Measurements from ENCODE around the gene ATP6AP1.

The ATP6AP1 gene

GRCh38 chrX:154411981-154412340 is 16.5 kb upstream of the ATP6AP1 start:
- Histone ChIP-seq H3K36me3 (ENCODE audit: control insufficient read depth, insufficient read depth, low read length) (no peaks in the 10 kb centered on the region), H3K9ac (peak overlapping the region; percentile 67), H3K4me2 (ENCODE audit: low read length) (peak overlapping the region; percentile 54), H3K9me3 (ENCODE audit: control insufficient read depth, low read length) (no peaks in the 10 kb centered on the region), H3K27me3 (ENCODE audit: control insufficient read depth, insufficient read depth, low read length) (no peaks in the 10 kb centered on the region), H3K79me2 (no peaks in the 10 kb centered on the region), H3K27ac (peak overlapping the region; percentile 85), H3K4me3 (ENCODE audit: low read depth, low read length) (peak overlapping the region; percentile 68), H2AFZ (peak overlapping the region; percentile 89), H3K4me1 (peaks cover 2% of the 10 kb centered on the region)
- no peak for TF ChIP-seq CTCF (IDR thresholded peaks at IDR 0.05)

DNA sequence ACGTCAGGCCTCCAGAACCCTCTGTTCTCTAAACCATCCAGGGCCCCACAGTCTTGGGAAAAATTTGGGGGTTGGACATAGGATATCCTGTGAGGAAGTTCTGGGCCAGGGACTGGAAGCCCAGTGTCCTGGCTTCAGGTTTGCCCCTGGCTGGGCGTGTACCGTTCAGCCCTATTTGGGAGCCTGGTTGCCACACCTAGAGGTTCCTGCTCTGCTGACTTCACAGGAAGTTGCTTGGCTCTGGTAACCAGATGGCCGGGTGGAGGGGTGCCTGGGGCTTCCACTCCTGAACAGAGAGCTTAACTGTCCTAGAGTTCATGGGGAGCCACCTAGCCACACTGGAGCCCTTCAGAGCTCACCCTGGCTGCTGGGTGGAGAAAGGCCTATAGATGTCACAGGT is 16.0 kb upstream of the ATP6AP1 start:
- Histone ChIP-seq H3K27me3 (ENCODE audit: control insufficient read depth, insufficient read depth, low read length) (no peaks in the 10 kb centered on the region), H3K4me1 (peaks cover 2% of the 10 kb centered on the region), H3K79me2 (no peaks in the 10 kb centered on the region), H3K9ac (no peak overlapping the region), H2AFZ (no peak overlapping the region), H3K4me2 (ENCODE audit: low read length) (peak overlapping the region; percentile 54), H3K4me3 (ENCODE audit: low read depth, low read length) (peak overlapping the region; percentile 68), H3K9me3 (ENCODE audit: control insufficient read depth, low read length) (no peaks in the 10 kb centered on the region), H3K27ac (peak overlapping the region; percentile 85), H3K36me3 (ENCODE audit: control insufficient read depth, insufficient read depth, low read length) (no peaks in the 10 kb centered on the region)
- TF ChIP-seq CTCF (IDR thresholded peaks at IDR 0.05), result no peak

DNA sequence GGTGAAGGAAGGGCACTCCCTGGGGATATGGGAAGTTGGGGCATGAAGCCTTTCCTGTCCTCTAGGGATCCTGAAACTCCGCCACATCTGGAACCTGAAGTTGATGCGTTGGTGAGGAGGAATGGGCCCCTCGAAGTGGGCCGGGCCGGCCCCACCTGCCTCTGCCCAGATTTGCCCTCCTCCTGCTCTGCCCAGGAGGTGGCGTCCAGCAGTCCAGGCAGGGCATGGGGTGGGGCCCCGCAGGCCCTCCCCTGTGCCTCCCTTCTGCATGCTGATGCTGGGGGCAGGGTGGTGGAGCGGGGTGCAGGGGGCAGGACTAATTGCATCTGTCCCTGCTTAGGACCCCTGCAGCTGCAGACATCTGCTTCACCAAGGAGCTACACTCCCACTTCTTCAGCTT is 15.3 kb upstream of the ATP6AP1 start:
- no peak for TF ChIP-seq CTCF (IDR thresholded peaks at IDR 0.05)
- no peaks in the 10 kb centered on the region for H3K79me2 ChIP-seq

GRCh38 chrX:154417157-154417556 is 11.3 kb upstream of the ATP6AP1 start:
- no peak for TF ChIP-seq CTCF (IDR thresholded peaks at IDR 0.05)
- H3K4me2 ChIP-seq (ENCODE audit: low read length), result no peak overlapping the region
- no peaks in the 10 kb centered on the region for H3K36me3 ChIP-seq (ENCODE audit: control insufficient read depth, insufficient read depth, low read length)
- H3K4me3 ChIP-seq (ENCODE audit: low read depth, low read length), result no peak overlapping the region
- H3K9ac ChIP-seq, result no peak overlapping the region
- no peaks in the 10 kb centered on the region for H3K9me3 ChIP-seq (ENCODE audit: control insufficient read depth, low read length)
- no peaks in the 10 kb centered on the region for H3K79me2 ChIP-seq
- H3K4me1 ChIP-seq, result peaks cover 2% of the 10 kb centered on the region
- no peak overlapping the region for H3K27ac ChIP-seq
- no peak overlapping the region for H2AFZ ChIP-seq
- no peaks in the 10 kb centered on the region for H3K27me3 ChIP-seq (ENCODE audit: control insufficient read depth, insufficient read depth, low read length)

More for the DNA sequence above, 15.3 kb upstream of the ATP6AP1 start:
- H3K9me3 ChIP-seq (ENCODE audit: control insufficient read depth, low read length), result no peaks in the 10 kb centered on the region
- no peaks in the 10 kb centered on the region for H3K27me3 ChIP-seq (ENCODE audit: control insufficient read depth, insufficient read depth, low read length)
- peaks cover 2% of the 10 kb centered on the region for H3K4me1 ChIP-seq
- no peak overlapping the region for H3K4me2 ChIP-seq (ENCODE audit: low read length)
- H3K4me3 ChIP-seq (ENCODE audit: low read depth, low read length), result no peak overlapping the region
- H3K36me3 ChIP-seq (ENCODE audit: control insufficient read depth, insufficient read depth, low read length), result no peaks in the 10 kb centered on the region
- no peak overlapping the region for H3K9ac ChIP-seq
- no peak overlapping the region for H2AFZ ChIP-seq
- H3K27ac ChIP-seq, result no peak overlapping the region

DNA sequence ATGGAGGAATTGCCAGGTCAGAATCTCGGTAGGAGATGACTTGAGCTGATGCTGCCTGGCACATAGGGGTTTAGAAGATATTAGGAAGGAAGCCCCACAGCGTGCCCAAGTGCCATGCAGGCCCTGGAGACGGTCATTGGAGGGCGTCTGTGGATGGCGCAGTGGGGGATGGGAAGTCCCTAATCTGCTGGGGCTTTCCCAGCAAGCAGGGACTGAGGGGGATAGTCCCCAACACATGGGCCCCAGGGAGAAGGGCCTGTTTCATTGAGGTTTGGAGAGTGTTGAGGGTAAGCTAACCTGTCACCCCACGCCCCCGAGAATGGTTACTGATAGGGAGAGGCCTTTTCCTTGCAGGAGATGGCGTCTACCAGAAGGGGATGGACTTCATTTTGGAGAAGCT is 9.3 kb upstream of the ATP6AP1 start:
- no peaks in the 10 kb centered on the region for H3K4me1 ChIP-seq
- H3K27ac ChIP-seq, result no peak overlapping the region

More for the DNA sequence above, 9.3 kb upstream of the ATP6AP1 start:
- Histone ChIP-seq H3K27me3 (ENCODE audit: control insufficient read depth, insufficient read depth, low read length) (no peaks in the 10 kb centered on the region), H2AFZ (no peak overlapping the region), H3K36me3 (ENCODE audit: control insufficient read depth, insufficient read depth, low read length) (no peaks in the 10 kb centered on the region), H3K79me2 (no peaks in the 10 kb centered on the region), H3K9ac (no peak overlapping the region), H3K4me2 (ENCODE audit: low read length) (no peak overlapping the region), H3K9me3 (ENCODE audit: control insufficient read depth, low read length) (no peaks in the 10 kb centered on the region), H3K4me3 (ENCODE audit: low read depth, low read length) (no peak overlapping the region)
- no peak for TF ChIP-seq CTCF (IDR thresholded peaks at IDR 0.05)
